ENCODE data around the gene COL6A3.
"Not testable (repeated sequence)": the region's sequence is repeated elsewhere in the genome, so short reads cannot be mapped to it uniquely, and the experiment has no call there.

Gene COL6A3

GRCh38 chr2:237378650-237379049 is 35.3 kb downstream of the COL6A3 start:
- no peak for DNase-seq

GRCh38 chr2:237374284-237375060 is 39.5 kb downstream of the COL6A3 start:
- no peak for DNase-seq

GRCh38 chr2:237371856-237372255 is 42.1 kb downstream of the COL6A3 start:
- DNase-seq: no peak

GRCh38 chr2:237365671-237366070 is 48.3 kb downstream of the COL6A3 start:
- DNase-seq: no peak

GRCh38 chr2:237364655-237365054 is 49.3 kb downstream of the COL6A3 start:
- no peak for DNase-seq

- DNase-seq: no peak
These were observed 52.6 kb downstream of the COL6A3 start for GRCh38 chr2:237361194-237362004.

GRCh38 chr2:237359894-237360780 is 53.8 kb downstream of the COL6A3 start:
- DNase-seq: no peak

GRCh38 chr2:237359518-237359840 is 54.5 kb downstream of the COL6A3 start:
- no peak for DNase-seq

- DNase-seq: no peak
These were observed 55.0 kb downstream of the COL6A3 start for GRCh38 chr2:237358721-237359517.

GRCh38 chr2:237355701-237356100 is 58.3 kb downstream of the COL6A3 start:
- no peak for DNase-seq

GRCh38 chr2:237354892-237355291 is 59.1 kb downstream of the COL6A3 start:
- DNase-seq: no peak

- DNase-seq: not testable (repeated sequence)
These were observed 59.8 kb downstream of the COL6A3 start for GRCh38 chr2:237354172-237354571.

- DNase-seq: no peak
These were observed 60.7 kb downstream of the COL6A3 start for GRCh38 chr2:237353215-237353614.

- DNase-seq: no peak
These were observed 61.6 kb downstream of the COL6A3 start for GRCh38 chr2:237352279-237352845.

- no peak for DNase-seq
These were observed 62.2 kb downstream of the COL6A3 start for GRCh38 chr2:237351796-237352195.

- no peak for DNase-seq
These were observed 62.9 kb downstream of the COL6A3 start for GRCh38 chr2:237351046-237351445.

GRCh38 chr2:237350597-237350996 is 63.4 kb downstream of the COL6A3 start:
- DNase-seq: no peak

GRCh38 chr2:237350070-237350469 is 63.9 kb downstream of the COL6A3 start:
- DNase-seq: no peak

- DNase-seq: no peak
These were observed 65.6 kb downstream of the COL6A3 start for GRCh38 chr2:237348281-237348865.

- no peak for DNase-seq
These were observed 67.9 kb downstream of the COL6A3 start for GRCh38 chr2:237345891-237346640.

- DNase-seq: no peak
These were observed 68.6 kb downstream of the COL6A3 start for GRCh38 chr2:237345411-237345810.
